Activated CD4-positive, alpha-beta memory T cell treated with anti-CD3 and anti-CD28 coated beads, Interleukin-2, amount 10 ng/mL, durations not matched to agents 7 days and 5 days (primary cell): ENCODE measurements around the gene PLIN5. TPM values are rescaled to one million over a fixed set of nuclear protein-coding genes. Genes with fewer than 3 reads are reported as not detected.

Source experiments
- CTCF ChIA-PET: fragments of 350-600 bp; sonication (Branson Sonifier 250); formaldehyde crosslinking; loops from one replicate; lab custom pipeline; 2021; ENCODE audit warnings: antibody characterized with exemption, inconsistent platforms; lab: Charles Lee
- POLR2A ChIA-PET: fragments of 350-600 bp; sonication (Branson Sonifier 250); formaldehyde crosslinking; loops from one replicate; lab custom pipeline; 2021; ENCODE audit warnings: antibody characterized with exemption; lab: Charles Lee
- DNase-seq: peaks from one replicate; pipeline ENCODE4 v3.0.0-alpha.2; 2020
- H3K27ac Mint-ChIP-seq: one replicate; pipeline ENCODE4 v1.8.0; 2021; ENCODE audit warnings: mild to moderate bottlenecking, mixed read lengths
- H3K27me3 Mint-ChIP-seq: one replicate; pipeline ENCODE4 v1.8.0; 2021; ENCODE audit warnings: mixed read lengths
- H3K36me3 Mint-ChIP-seq: one replicate; pipeline ENCODE4 v1.8.0; 2021; ENCODE audit warnings: low read depth, mixed read lengths
- H3K4me1 Mint-ChIP-seq: one replicate; pipeline ENCODE4 v1.8.0; 2021; ENCODE audit warnings: mixed read lengths
- H3K4me3 Mint-ChIP-seq: one replicate; pipeline ENCODE4 v1.8.0; 2021; ENCODE audit warnings: mild to moderate bottlenecking, mixed read lengths
- H3K9me3 Mint-ChIP-seq: one replicate; pipeline ENCODE4 v1.8.0; 2021; ENCODE audit warnings: mixed read lengths
- total RNA-seq, 2 experiments: library from RNA; stranded (reverse); gene quantifications; one replicate each; pipeline ENCODE4 v1.2.3, GENCODE V29; 2021

The PLIN5 gene
- total RNA-seq, 2 experiments from 2014 or later: not detected

- Mint-ChIP-seq H3K4me1 (peaks cover 6% of the 10 kb centered on the region), H3K27ac (no peak overlapping the region), H3K9me3 (no peaks in the 10 kb centered on the region), H3K4me3 (no peak overlapping the region), H3K36me3 (peaks cover 2% of the 10 kb centered on the region), H3K27me3 (no peaks in the 10 kb centered on the region)
- ChIA-PET POLR2A (no interaction called here), CTCF (no interaction called here)
- no peak for DNase-seq
These were observed 33.3 kb downstream of the PLIN5 start for GRCh38 chr19:4501691-4502090.

DNA sequence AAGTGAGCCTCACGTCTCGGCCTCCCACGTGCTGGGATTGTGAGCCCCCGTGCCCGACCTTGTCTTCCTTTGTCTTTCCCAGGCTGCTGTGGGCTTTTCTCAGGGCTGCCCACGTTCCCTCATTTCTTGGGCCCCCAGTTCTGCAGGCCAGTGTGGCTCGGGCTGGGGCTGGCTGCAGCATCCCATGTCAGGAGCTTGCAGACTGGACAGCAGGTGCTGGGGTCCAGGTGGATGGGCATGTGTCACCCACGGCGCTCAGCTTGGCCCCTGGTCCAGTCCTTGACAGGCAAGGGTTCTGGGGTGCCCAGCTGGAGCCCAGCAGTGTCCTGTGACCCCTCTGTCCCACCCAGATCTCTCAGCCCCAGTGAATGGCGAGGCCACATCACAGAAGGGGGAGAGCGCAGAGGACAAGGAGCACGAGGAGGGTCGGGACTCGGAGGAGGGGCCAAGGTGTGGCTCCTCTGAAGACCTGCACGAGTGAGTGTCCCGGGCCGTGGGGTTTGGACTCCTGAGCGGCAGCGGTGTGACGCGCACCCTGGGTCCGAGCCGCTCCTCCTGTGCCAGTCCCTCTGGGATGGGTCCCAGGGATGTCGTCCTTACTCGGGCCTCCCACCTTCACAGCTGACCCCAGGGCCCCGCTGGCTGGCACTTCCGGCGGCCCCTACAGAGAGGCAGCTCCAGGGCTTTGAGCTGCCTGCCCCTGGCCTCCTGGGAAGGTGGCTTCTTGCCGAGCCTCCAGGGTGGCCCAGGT lies 34.0 kb downstream of the PLIN5 start:
- Mint-ChIP-seq H3K4me1 (no peaks in the 10 kb centered on the region), H3K9me3 (no peaks in the 10 kb centered on the region), H3K27me3 (no peaks in the 10 kb centered on the region), H3K27ac (no peak overlapping the region), H3K4me3 (no peak overlapping the region), H3K36me3 (peaks cover 2% of the 10 kb centered on the region)
- no peak for DNase-seq
- ChIA-PET POLR2A (no interaction called here), CTCF (no interaction called here)

GRCh38 chr19:4499855-4500254 lies 35.2 kb downstream of the PLIN5 start:
- Mint-ChIP-seq H3K27me3 (no peaks in the 10 kb centered on the region), H3K27ac (no peak overlapping the region), H3K36me3 (peaks cover 7% of the 10 kb centered on the region), H3K4me3 (no peak overlapping the region), H3K4me1 (no peaks in the 10 kb centered on the region), H3K9me3 (no peaks in the 10 kb centered on the region)
- POLR2A ChIA-PET: no interaction called here
- DNase-seq: no peak
- CTCF ChIA-PET: no interaction called here

GRCh38 chr19:4499318-4499717 lies 35.7 kb downstream of the PLIN5 start:
- no peak overlapping the region for H3K4me3 Mint-ChIP-seq
- no peak overlapping the region for H3K27ac Mint-ChIP-seq
- ChIA-PET CTCF (no interaction called here), POLR2A (no interaction called here)
- no peak for DNase-seq
- no peaks in the 10 kb centered on the region for H3K4me1 Mint-ChIP-seq
- H3K27me3 Mint-ChIP-seq: no peaks in the 10 kb centered on the region
- peaks cover 10% of the 10 kb centered on the region for H3K36me3 Mint-ChIP-seq
- no peaks in the 10 kb centered on the region for H3K9me3 Mint-ChIP-seq

DNA sequence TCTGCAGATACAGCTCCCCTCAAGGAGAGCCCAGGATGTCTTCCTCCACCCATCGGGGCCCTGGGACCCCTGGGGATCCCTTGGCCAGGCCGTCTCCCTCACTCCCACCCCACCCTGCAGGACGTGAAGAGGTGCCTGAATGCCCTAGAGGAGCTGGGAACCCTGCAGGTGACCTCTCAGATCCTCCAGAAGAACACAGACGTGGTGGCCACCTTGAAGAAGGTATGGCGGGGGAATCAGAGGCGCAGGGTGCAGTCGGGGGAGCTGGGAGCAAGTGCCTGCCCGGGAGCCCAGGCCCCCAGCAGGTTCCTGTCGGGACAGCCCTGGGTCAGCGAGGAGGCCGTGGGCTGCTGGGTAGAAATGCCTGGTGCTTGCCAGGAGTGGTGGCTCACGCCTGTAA lies 36.3 kb downstream of the PLIN5 start:
- Mint-ChIP-seq H3K4me1 (no peaks in the 10 kb centered on the region), H3K27ac (no peak overlapping the region), H3K36me3 (peaks cover 10% of the 10 kb centered on the region), H3K27me3 (no peaks in the 10 kb centered on the region), H3K9me3 (no peaks in the 10 kb centered on the region), H3K4me3 (no peak overlapping the region)
- ChIA-PET CTCF (no interaction called here), POLR2A (no interaction called here)
- no peak for DNase-seq

- Mint-ChIP-seq H3K4me3 (no peak overlapping the region), H3K9me3 (no peaks in the 10 kb centered on the region), H3K27ac (no peak overlapping the region), H3K4me1 (no peaks in the 10 kb centered on the region), H3K27me3 (no peaks in the 10 kb centered on the region), H3K36me3 (peaks cover 10% of the 10 kb centered on the region)
- ChIA-PET POLR2A (no interaction called here), CTCF (no interaction called here)
- no peak for DNase-seq
These were observed 37.1 kb downstream of the PLIN5 start for GRCh38 chr19:4497770-4498389.

GRCh38 chr19:4496304-4496703 lies 38.7 kb downstream of the PLIN5 start:
- ChIA-PET POLR2A (no interaction called here), CTCF (no interaction called here)
- Mint-ChIP-seq H3K36me3 (peaks cover 10% of the 10 kb centered on the region), H3K27ac (no peak overlapping the region), H3K4me1 (no peaks in the 10 kb centered on the region), H3K4me3 (no peak overlapping the region), H3K9me3 (no peaks in the 10 kb centered on the region), H3K27me3 (no peaks in the 10 kb centered on the region)
- DNase-seq: no peak

DNA sequence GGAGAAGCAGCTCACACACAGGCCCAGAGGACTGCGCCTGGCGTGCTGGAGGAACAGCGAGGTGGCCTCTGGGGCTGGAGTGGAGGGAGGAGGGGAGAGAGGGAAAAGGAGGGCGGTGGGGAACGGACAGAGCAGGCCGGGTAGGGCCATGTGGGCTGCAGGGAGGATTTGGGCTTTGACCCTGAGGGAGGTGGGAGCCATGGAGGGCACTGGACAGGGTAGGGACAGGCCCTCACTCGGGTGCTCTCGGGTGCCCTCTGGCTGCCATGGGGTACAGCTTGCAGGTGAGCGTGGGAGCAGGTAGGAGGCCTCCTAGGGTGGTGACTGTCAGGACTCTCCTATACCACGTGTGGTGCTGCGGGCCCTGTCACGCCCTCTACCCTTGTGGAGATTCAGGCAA lies 39.6 kb downstream of the PLIN5 start:
- ChIA-PET POLR2A (no interaction called here), CTCF (interaction anchor here (0.7 kb wide), 1 partner anchor 50 kb away, joined by 3 read pairs; no protein-coding TSS in a partner anchor)
- H3K36me3 Mint-ChIP-seq: peaks cover 12% of the 10 kb centered on the region
- no peak overlapping the region for H3K4me3 Mint-ChIP-seq
- H3K9me3 Mint-ChIP-seq: no peaks in the 10 kb centered on the region
- no peaks in the 10 kb centered on the region for H3K27me3 Mint-ChIP-seq
- H3K27ac Mint-ChIP-seq: no peak overlapping the region
- H3K4me1 Mint-ChIP-seq: no peaks in the 10 kb centered on the region
- DNase-seq: no peak

DNA sequence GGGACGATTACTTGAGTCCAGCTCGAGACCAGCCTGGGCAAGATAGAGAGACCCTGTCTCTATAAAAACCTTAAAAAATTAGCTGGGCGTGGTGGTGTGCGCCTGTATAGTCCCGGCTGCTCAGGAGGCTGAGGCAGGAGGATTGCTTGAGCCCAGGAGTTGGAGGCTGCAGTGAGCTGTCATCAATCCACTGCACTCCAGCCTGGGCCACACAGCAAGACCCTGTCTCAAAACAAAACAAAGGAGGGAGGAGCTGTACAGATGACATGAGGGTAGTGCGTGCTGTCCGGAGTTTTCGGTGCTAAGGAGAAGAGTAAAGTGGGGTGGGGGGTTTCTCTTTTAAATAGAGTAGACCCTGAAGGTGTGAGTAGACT lies 40.3 kb downstream of the PLIN5 start:
- H3K27ac Mint-ChIP-seq: no peak overlapping the region
- ChIA-PET CTCF (interaction anchor here (0.7 kb wide), 2 partner anchors 49 to 203 kb away, joined by 3 to 4 read pairs; no protein-coding TSS in a partner anchor), POLR2A (no interaction called here)
- no peak for DNase-seq
- peaks cover 16% of the 10 kb centered on the region for H3K36me3 Mint-ChIP-seq
- no peak overlapping the region for H3K4me3 Mint-ChIP-seq
- no peaks in the 10 kb centered on the region for H3K4me1 Mint-ChIP-seq
- no peaks in the 10 kb centered on the region for H3K9me3 Mint-ChIP-seq
- no peaks in the 10 kb centered on the region for H3K27me3 Mint-ChIP-seq

- Mint-ChIP-seq H3K27ac (no peak overlapping the region), H3K27me3 (no peaks in the 10 kb centered on the region), H3K4me1 (no peaks in the 10 kb centered on the region), H3K9me3 (no peaks in the 10 kb centered on the region), H3K36me3 (peaks cover 15% of the 10 kb centered on the region), H3K4me3 (no peak overlapping the region)
- DNase-seq: no peak
- CTCF ChIA-PET: no interaction called here
- POLR2A ChIA-PET: no interaction called here
These were observed 40.9 kb downstream of the PLIN5 start for GRCh38 chr19:4493929-4494690.

GRCh38 chr19:4493104-4493928 lies 41.7 kb downstream of the PLIN5 start:
- Mint-ChIP-seq H3K27ac (no peak overlapping the region), H3K4me3 (no peak overlapping the region), H3K36me3 (peaks cover 15% of the 10 kb centered on the region), H3K27me3 (no peaks in the 10 kb centered on the region), H3K4me1 (no peaks in the 10 kb centered on the region), H3K9me3 (no peaks in the 10 kb centered on the region)
- DNase-seq: no peak
- ChIA-PET POLR2A (no interaction called here), CTCF (no interaction called here)

DNA sequence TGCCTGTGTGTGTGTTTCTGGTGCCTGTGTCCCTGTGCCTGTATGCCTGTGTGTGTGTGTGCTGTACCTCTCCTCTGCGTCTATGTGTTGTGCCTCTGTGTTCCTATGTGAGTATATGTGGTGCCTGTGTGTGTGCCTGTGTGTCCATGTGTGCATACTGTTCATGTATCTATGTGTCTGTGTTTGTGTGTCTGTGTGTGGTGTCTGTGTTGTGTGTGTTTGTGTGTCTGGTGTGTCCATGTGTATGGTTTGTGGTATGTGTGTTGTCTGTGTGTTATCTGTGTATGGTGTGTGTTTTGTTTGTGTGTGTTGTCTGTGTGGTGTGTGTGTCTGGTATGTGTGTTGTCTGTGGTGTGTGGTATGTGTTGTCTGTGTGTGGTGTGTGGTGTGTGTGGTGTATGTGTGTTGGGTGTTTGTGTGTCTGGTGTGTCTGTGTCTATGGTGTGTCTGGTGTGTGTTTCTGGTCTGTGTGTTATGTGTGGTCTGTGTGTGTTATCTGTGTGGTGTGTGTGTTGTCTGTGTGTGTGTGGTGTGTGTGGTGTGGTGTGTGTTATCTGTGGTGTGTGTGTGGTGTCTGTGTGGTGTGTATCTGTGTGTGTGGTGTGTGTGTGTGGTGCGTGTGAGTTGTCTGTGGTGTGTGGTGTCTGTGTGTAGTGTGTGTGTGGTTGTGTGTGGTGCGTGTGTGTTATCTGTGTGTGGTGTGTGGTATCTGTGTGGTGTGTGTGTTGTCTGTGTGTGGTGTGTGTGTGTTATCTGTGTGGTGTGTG lies 42.5 kb downstream of the PLIN5 start:
- Mint-ChIP-seq H3K4me3 (no peak overlapping the region), H3K27ac (no peak overlapping the region), H3K36me3 (peaks cover 16% of the 10 kb centered on the region), H3K27me3 (no peaks in the 10 kb centered on the region), H3K4me1 (no peaks in the 10 kb centered on the region), H3K9me3 (no peaks in the 10 kb centered on the region)
- CTCF ChIA-PET: no interaction called here
- POLR2A ChIA-PET: no interaction called here
- DNase-seq: no peak
